GM13977 (cell line): ENCODE measurements around the gene COLQ.

ENCODE experiments used
- DNase-seq: peaks from one replicate; pipeline ENCODE4 v3.0.0; 2012; ENCODE audit warnings: low spot score
- CTCF ChIP-seq: IDR thresholded peaks from 2 replicates; pipeline ENCODE4 v1.5.1; 2012; ENCODE audit warnings: mild to moderate bottlenecking, control low read depth; ENCODE audit not compliant: insufficient read depth; ENCODE audit errors: extremely low read depth, missing control alignments
- in situ Hi-C: fragments of 300-500 bp; cut with MboI; formaldehyde crosslinking; loops from one replicate; pipeline ENCODE4 v1.12.0; 2022; ENCODE audit warnings: low sequenced_read_pairs, low pct_unique_long_range_greater_than_20kb, mixed read lengths, inconsistent platforms; ENCODE audit not compliant: unreplicated experiment

Gene COLQ

GRCh38 chr3:15471861-15472260 lies 49.6 kb downstream of the COLQ start:
- no peak for DNase-seq
- no peak for TF ChIP-seq CTCF
- in situ Hi-C loops: no loop called here

- in situ Hi-C loops: no loop called here
- TF ChIP-seq CTCF: no peak
- no peak for DNase-seq
Measured at GRCh38 chr3:15470849-15471248, 50.7 kb downstream of the COLQ start.

GRCh38 chr3:15470261-15470660 lies 51.2 kb downstream of the COLQ start:
- no peak for DNase-seq
- no peak for TF ChIP-seq CTCF
- in situ Hi-C loops: no loop called here

GRCh38 chr3:15467227-15468181 lies 54.0 kb downstream of the COLQ start:
- in situ Hi-C loops: no loop called here

GRCh38 chr3:15465876-15466585 lies 55.5 kb downstream of the COLQ start:
- DNase-seq: no peak
- in situ Hi-C loops: no loop called here
- no peak for TF ChIP-seq CTCF

More at GRCh38 chr3:15467227-15468181, 54.0 kb downstream of the COLQ start:
- DNase-seq: peak; percentile 37
- TF ChIP-seq CTCF: no peak

- no peak for DNase-seq
- TF ChIP-seq CTCF: no peak
- in situ Hi-C loops: no loop called here
Measured at GRCh38 chr3:15462451-15462850, 59.1 kb downstream of the COLQ start.
